ENCODE results near the gene ISOC1.

ISOC1 gene

GRCh38 chr5:129125819-129126218 lies 31.3 kb downstream of the ISOC1 start:
- DNase-seq (ENCODE audit: low spot score), result no peak

GRCh38 chr5:129133553-129133952 lies 39.0 kb downstream of the ISOC1 start:
- DNase-seq (ENCODE audit: low spot score), result no peak

GRCh38 chr5:129135633-129136032 lies 41.1 kb downstream of the ISOC1 start:
- DNase-seq (ENCODE audit: low spot score), result no peak

GRCh38 chr5:129137637-129138036 lies 43.1 kb downstream of the ISOC1 start:
- no peak for DNase-seq (ENCODE audit: low spot score)

- DNase-seq (ENCODE audit: low spot score), result no peak
Measured at GRCh38 chr5:129141078-129141477, 46.5 kb downstream of the ISOC1 start.

GRCh38 chr5:129141696-129142095 lies 47.1 kb downstream of the ISOC1 start:
- no peak for DNase-seq (ENCODE audit: low spot score)

- DNase-seq (ENCODE audit: low spot score), result no peak
Measured at GRCh38 chr5:129155876-129156275, 61.3 kb downstream of the ISOC1 start.

- DNase-seq (ENCODE audit: low spot score), result no peak
Measured at GRCh38 chr5:129161830-129162229, 67.3 kb downstream of the ISOC1 start.

All from AG20443 (cell line).